ENCODE data around the gene ORAI3. TPM values are rescaled to one million over a fixed set of nuclear protein-coding genes. Genes with fewer than 3 reads are reported as not detected.

Gene ORAI3
- total RNA-seq, 1 donor from 2014 or later = 25.7 TPM

- intact Hi-C loops (cut with micrococcal nuclease) = loop anchor here (1.0 to 5.0 kb wide), 3 partner anchors 109 to 882 kb away; partner anchors contain the start of genes VKORC1 and ZNF843
These were observed 36.7 kb downstream of the ORAI3 start for GRCh38 chr16:30985401-30986128.

- intact Hi-C loops (cut with micrococcal nuclease) = loop anchor here (5.0 kb wide), 1 partner anchor 881 kb away; no protein-coding TSS in a partner anchor
These were observed 37.5 kb downstream of the ORAI3 start for GRCh38 chr16:30986129-30986991.

GRCh38 chr16:30987581-30988190 is 38.8 kb downstream of the ORAI3 start:
- intact Hi-C loops (cut with micrococcal nuclease) = loop anchor here (5.0 kb wide), 1 partner anchor 880 kb away; no protein-coding TSS in a partner anchor

GRCh38 chr16:30989469-30990047 is 40.7 kb downstream of the ORAI3 start:
- intact Hi-C loops (cut with micrococcal nuclease) = loop anchor here (5.0 kb wide), 1 partner anchor 878 kb away; no protein-coding TSS in a partner anchor

GRCh38 chr16:30990105-30990504 is 41.2 kb downstream of the ORAI3 start:
- intact Hi-C loops (cut with micrococcal nuclease) = no loop called here

GRCh38 chr16:30991052-30991451 is 42.2 kb downstream of the ORAI3 start:
- intact Hi-C loops (cut with micrococcal nuclease) = no loop called here

GRCh38 chr16:30992276-30992780 is 43.5 kb downstream of the ORAI3 start:
- intact Hi-C loops (cut with micrococcal nuclease) = no loop called here

GRCh38 chr16:30992931-30993816 is 44.3 kb downstream of the ORAI3 start:
- intact Hi-C loops (cut with micrococcal nuclease) = no loop called here

GRCh38 chr16:30995927-30996323 is 47.1 kb downstream of the ORAI3 start:
- intact Hi-C loops (cut with micrococcal nuclease) = loop anchor here (5.0 kb wide), 1 partner anchor 39 kb away; the partner anchor contains the start of gene SETD1A

- intact Hi-C loops (cut with micrococcal nuclease) = loop anchor here (5.0 kb wide), 1 partner anchor 39 kb away; the partner anchor contains the start of gene SETD1A
These were observed 47.6 kb downstream of the ORAI3 start for GRCh38 chr16:30996324-30996984.

- intact Hi-C loops (cut with micrococcal nuclease) = loop anchor here (1.0 to 5.0 kb wide), 4 partner anchors 36 to 145 kb away; partner anchors contain the start of genes SETD1A, STX4, ZNF646 and ZNF668
These were observed 48.3 kb downstream of the ORAI3 start for GRCh38 chr16:30996985-30997724.

- intact Hi-C loops (cut with micrococcal nuclease) = loop anchor here (1.0 to 5.0 kb wide), 4 partner anchors 35 to 144 kb away; partner anchors contain the start of genes SETD1A, STX4, ZNF646 and ZNF668
These were observed 49.1 kb downstream of the ORAI3 start for GRCh38 chr16:30997725-30998711.

- intact Hi-C loops (cut with micrococcal nuclease) = loop anchor here (5.0 kb wide), 1 partner anchor 42 kb away; the partner anchor contains the start of gene SETD1A
These were observed 50.2 kb downstream of the ORAI3 start for GRCh38 chr16:30998852-30999761.

- intact Hi-C loops (cut with micrococcal nuclease) = no loop called here
These were observed 52.0 kb downstream of the ORAI3 start for GRCh38 chr16:31000671-31001382.

GRCh38 chr16:31001507-31002249 is 52.8 kb downstream of the ORAI3 start:
- intact Hi-C loops (cut with micrococcal nuclease) = no loop called here

Data from T-helper 2 cell treated with Interferon-gamma antibody and Interleukin-4, amounts not matched to agents 100 ng/mL and 5 ng/mL, for 36 hours (primary cell).